ENCODE measurements around the gene SMIM8. TPM values are rescaled to one million over a fixed set of nuclear protein-coding genes. Genes with fewer than 3 reads are reported as not detected.

Gene SMIM8
- total RNA-seq, 1 donor from 2014 or later, result 11.6 TPM

DNA sequence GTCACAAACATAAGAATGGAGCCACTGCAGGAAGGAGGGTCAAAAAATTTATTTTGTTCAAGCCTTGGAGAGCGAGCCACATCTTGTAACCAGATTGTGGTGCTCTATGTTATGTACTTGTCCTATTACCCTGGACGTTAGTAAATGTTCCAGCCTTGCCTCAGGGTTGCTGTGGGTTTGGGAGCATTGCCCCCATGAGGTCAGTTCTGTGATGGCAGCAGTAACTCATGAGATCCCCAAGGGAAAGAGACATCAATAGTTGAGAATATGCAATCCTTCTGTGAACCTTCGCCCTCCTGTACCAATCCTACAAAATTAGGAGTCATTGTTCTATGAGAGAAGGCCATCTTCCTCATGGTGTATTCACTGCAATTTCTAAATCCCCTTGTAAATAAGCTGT is 68.9 kb downstream of the SMIM8 start:
- DNase-seq (ENCODE audit: low spot score), result no peak

Other genes starting within 250 kb of the SMIM8 start
- gene CGA, start 227.5 kb upstream of the SMIM8 start, total RNA-seq, result not detected
- 52.3 TPM for gene ZNF292, start 167.0 kb upstream of the SMIM8 start, total RNA-seq
- gene GJB7, start 6.7 kb downstream of the SMIM8 start, total RNA-seq, result not detected
- gene C6orf163, start 22.2 kb downstream of the SMIM8 start, total RNA-seq, result 2.6 TPM
- gene CFAP206, start 85.4 kb downstream of the SMIM8 start, total RNA-seq, result 0.40 TPM
- gene SLC35A1, start 150.4 kb downstream of the SMIM8 start, total RNA-seq, result 20.7 TPM